GM13976 (cell line): ENCODE measurements around the gene SLC12A7.

Experiments
- DNase-seq: peaks from one replicate; pipeline ENCODE4 v3.0.0; 2012; ENCODE audit warnings: low spot score
- CTCF ChIP-seq: IDR thresholded peaks from 2 replicates; pipeline ENCODE4 v1.5.1; 2012; ENCODE audit warnings: borderline replicate concordance, mild to moderate bottlenecking; ENCODE audit not compliant: insufficient read depth; ENCODE audit errors: extremely low read depth, missing control alignments, control extremely low read depth
- in situ Hi-C: fragments of 300-500 bp; cut with MboI; formaldehyde crosslinking; loops from one replicate; pipeline ENCODE4 v1.12.0; 2022; ENCODE audit warnings: low sequenced_read_pairs, mixed read lengths, inconsistent platforms; ENCODE audit not compliant: unreplicated experiment

The SLC12A7 gene

DNA sequence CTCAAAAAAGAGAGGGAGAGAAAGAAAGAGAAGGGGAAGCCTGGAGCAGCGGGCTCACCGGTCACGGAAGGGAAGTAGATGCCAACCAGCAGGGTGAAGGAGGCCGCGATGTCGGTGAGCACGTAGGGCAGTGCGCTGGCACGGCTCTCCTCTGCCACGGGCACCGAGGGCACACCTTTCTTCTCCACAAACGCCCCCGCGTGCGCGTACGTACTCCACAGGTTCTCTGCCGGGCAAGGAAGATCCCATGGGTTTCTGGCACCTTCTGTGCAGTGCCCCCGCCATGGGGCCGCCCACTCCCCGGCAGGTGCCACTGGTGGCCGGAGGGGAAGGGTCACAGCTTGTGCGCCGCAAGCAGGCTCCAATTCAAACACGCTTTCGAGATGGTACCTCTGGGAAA lies 30.3 kb downstream of the SLC12A7 start:
- no peak for TF ChIP-seq CTCF
- in situ Hi-C loops: no loop called here
- DNase-seq: no peak

- no peak for TF ChIP-seq CTCF
- no peak for DNase-seq
- in situ Hi-C loops: no loop called here
Measured at GRCh38 chr5:1080432-1080831, 31.4 kb downstream of the SLC12A7 start.

- no peak for TF ChIP-seq CTCF
- in situ Hi-C loops: no loop called here
- DNase-seq: no peak
Measured at GRCh38 chr5:1079961-1080360, 31.9 kb downstream of the SLC12A7 start.

- no peak for TF ChIP-seq CTCF
- in situ Hi-C loops: no loop called here
- DNase-seq: no peak
Measured at GRCh38 chr5:1079486-1079885, 32.4 kb downstream of the SLC12A7 start.

DNA sequence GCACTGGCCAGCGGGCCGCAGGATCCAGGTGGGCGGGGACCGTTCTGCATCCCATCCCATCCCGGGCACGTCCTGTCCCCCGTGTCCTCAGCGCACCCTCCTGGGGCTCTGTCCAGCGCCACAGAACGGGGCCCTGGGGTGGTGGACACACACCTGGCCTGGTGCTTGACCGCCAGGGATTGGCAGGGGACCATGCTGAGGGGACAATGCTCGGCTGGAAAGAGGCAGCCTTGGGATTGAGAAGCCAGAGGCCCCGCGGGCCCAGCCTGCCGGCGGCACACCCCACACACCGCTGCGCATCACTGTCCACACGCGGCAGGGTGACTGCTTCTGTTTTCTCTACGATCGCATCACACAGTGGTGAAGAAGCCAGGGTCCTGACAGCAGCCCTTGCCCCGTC lies 33.0 kb downstream of the SLC12A7 start:
- TF ChIP-seq CTCF: no peak
- no peak for DNase-seq
- in situ Hi-C loops: no loop called here

- in situ Hi-C loops: no loop called here
- DNase-seq: no peak
Measured at GRCh38 chr5:1078206-1078605, 33.7 kb downstream of the SLC12A7 start.

More at GRCh38 chr5:1078206-1078605, 33.7 kb downstream of the SLC12A7 start:
- TF ChIP-seq CTCF: no peak
